Germinal center (tissue), 1 donor: ENCODE results near the gene TWNK.

Experiments
- DNase-seq: peaks from one replicate; pipeline ENCODE4 v3.0.0; 2012; ENCODE audit warnings: mixed read lengths, low spot score

Gene TWNK

GRCh38 chr10:100997360-100998182 lies 10.2 kb downstream of the TWNK start:
- DNase-seq, result peak; percentile 83

- DNase-seq, result peak; percentile 72
Measured at GRCh38 chr10:100998183-100998990, 11.0 kb downstream of the TWNK start.

- DNase-seq, result peak; percentile 89
Measured at GRCh38 chr10:100998991-100999741, 11.8 kb downstream of the TWNK start.

- DNase-seq, result peak; percentile 41
Measured at GRCh38 chr10:100999742-101000126, 12.4 kb downstream of the TWNK start, which contains the start of gene LZTS2. Gene LZTS2 (plus strand): TSS chr10:100999808. CDS start chr10:101002539, 2,731 bp downstream.

- no peak for DNase-seq
Measured at GRCh38 chr10:101000127-101000914, 13.0 kb downstream of the TWNK start.

GRCh38 chr10:101000915-101001658 lies 13.7 kb downstream of the TWNK start:
- no peak for DNase-seq

GRCh38 chr10:101001659-101002035 lies 14.3 kb downstream of the TWNK start:
- no peak for DNase-seq

GRCh38 chr10:101002456-101002855 lies 15.1 kb downstream of the TWNK start:
- DNase-seq, result no peak

GRCh38 chr10:101003639-101004206 lies 16.4 kb downstream of the TWNK start:
- no peak for DNase-seq

GRCh38 chr10:101005361-101005760 lies 18.0 kb downstream of the TWNK start:
- DNase-seq, result no peak

- no peak for DNase-seq
Measured at GRCh38 chr10:101005869-101006567, 18.7 kb downstream of the TWNK start.

- DNase-seq, result no peak
Measured at GRCh38 chr10:101006593-101007098, 19.3 kb downstream of the TWNK start.

- DNase-seq, result no peak
Measured at GRCh38 chr10:101007099-101007711, 19.9 kb downstream of the TWNK start.

GRCh38 chr10:101007915-101008822 lies 20.8 kb downstream of the TWNK start:
- no peak for DNase-seq

GRCh38 chr10:101008823-101009423 lies 21.6 kb downstream of the TWNK start:
- no peak for DNase-seq

- DNase-seq, result no peak
Measured at GRCh38 chr10:101010329-101010728, 23.0 kb downstream of the TWNK start.

GRCh38 chr10:101011517-101012423 lies 24.4 kb downstream of the TWNK start:
- DNase-seq, result no peak
